T-cell (primary cell): ENCODE measurements around the gene FAM149B1. TPM values are rescaled to one million over a fixed set of nuclear protein-coding genes. Genes with fewer than 3 reads are reported as not detected.

ENCODE experiments used
- ATAC-seq, 4 experiments: fragments of 200-7000 bp in 3 of 4; fragments of 150-1000 bp in 1 of 4; cut with Tn5 transposase; replicated peaks in 1 of 4; 1 replicate in 3 of 4; 2 replicates in 1 of 4; pipeline ENCODE4 v1.10.0; 2021; ENCODE audit warnings: moderate library complexity in 3 of 4, mild to moderate bottlenecking in 2 of 4, moderate number of reproducible peaks in 1 of 4
- CTCF ChIA-PET, 2 donors: fragments of 300-600 bp; sonication (Branson Sonifier 250); formaldehyde crosslinking; loops; one replicate each; lab custom pipeline; 2022; ENCODE audit warnings: antibody characterized with exemption in 2 of 2; lab: Charles Lee
- POLR2A ChIA-PET, 2 donors: fragments of 300-600 bp; sonication (Branson Sonifier 250); formaldehyde crosslinking; loops; one replicate each; lab custom pipeline; 2022; ENCODE audit warnings: antibody characterized with exemption in 2 of 2; lab: Charles Lee
- DNase-seq, 35 experiments: peaks; one replicate each; pipeline versions ENCODE4 v3.0.0 to v3.0.0-alpha.2; 2013 to 2023
- H3K27ac ChIP-seq: one replicate; pipeline ENCODE4 v1.5.1; 2013; ENCODE audit warnings: low read length
- H3K27me3 ChIP-seq, 2 experiments: replicated peaks in 1 of 2; 1 replicate in 1 of 2; 2 replicates in 1 of 2; pipeline versions ENCODE4 v1.6.1 to v1.7.0; 2013; ENCODE audit warnings: low read length in 1 of 2, mixed read lengths in 1 of 2; ENCODE audit not compliant: control insufficient read depth in 2 of 2, insufficient read depth in 2 of 2; ENCODE audit errors: extremely low read depth in 1 of 2
- H3K36me3 ChIP-seq, 2 donors: 1 replicate in 1 of 2; 2 replicates in 1 of 2; pipeline versions ENCODE4 v1.6.1 to v1.7.0; 2013; ENCODE audit warnings: low read length in 1 of 2; ENCODE audit not compliant: control insufficient read depth in 2 of 2, insufficient read depth in 1 of 2; ENCODE audit errors: extremely low read depth in 1 of 2
- H3K4me1 ChIP-seq, 2 experiments: 1 replicate in 1 of 2; 2 replicates in 1 of 2; pipeline versions ENCODE4 v1.6.1 to v1.7.0; 2013; ENCODE audit warnings: low read length in 2 of 2, mixed read lengths in 1 of 2; ENCODE audit not compliant: insufficient read depth in 2 of 2, control insufficient read depth in 1 of 2; ENCODE audit errors: extremely low read depth in 1 of 2
- H3K4me3 ChIP-seq, 2 donors: 1 replicate in 1 of 2; 2 replicates in 1 of 2; pipeline versions ENCODE4 v1.5.1 to v1.7.0; 2013; ENCODE audit warnings: mild to moderate bottlenecking in 2 of 2, low read length in 1 of 2, moderate library complexity in 1 of 2; ENCODE audit not compliant: control insufficient read depth in 1 of 2; ENCODE audit errors: extremely low read depth in 1 of 2
- H3K9me3 ChIP-seq: 2 replicates; pipeline ENCODE4 v1.7.0; 2013
- H3K27ac Mint-ChIP-seq, 2 donors: one replicate each; pipeline ENCODE4 v1.8.0; 2020 to 2021; ENCODE audit warnings: mild to moderate bottlenecking in 2 of 2, mixed read lengths in 2 of 2
- H3K27me3 Mint-ChIP-seq, 2 donors: one replicate each; pipeline ENCODE4 v1.8.0; 2021 to 2022; ENCODE audit warnings: mixed read lengths in 2 of 2
- H3K36me3 Mint-ChIP-seq: one replicate; pipeline ENCODE4 v1.8.0; 2021; ENCODE audit warnings: mixed read lengths
- H3K4me1 Mint-ChIP-seq, 3 donors: one replicate each; pipeline ENCODE4 v1.8.0; 2020 to 2022; ENCODE audit warnings: mixed read lengths in 3 of 3, mild to moderate bottlenecking in 1 of 3
- H3K4me3 Mint-ChIP-seq, 3 donors: one replicate each; pipeline ENCODE4 v1.8.0; 2020 to 2022; ENCODE audit warnings: mild to moderate bottlenecking in 3 of 3, mixed read lengths in 3 of 3, moderate library complexity in 3 of 3
- H3K9me3 Mint-ChIP-seq, 3 donors: one replicate each; pipeline ENCODE4 v1.8.0; 2020 to 2022; ENCODE audit warnings: mixed read lengths in 3 of 3
- WGBS: methylation state at CpG from one replicate; pipeline ENCODE4 v1.1.5; 2013; ENCODE audit warnings: missing lambda C conversion rate; ENCODE audit not compliant: insufficient coverage; 5-methylcytosine and 5-hydroxymethylcytosine counted together
- total RNA-seq, 35 experiments: library from RNA in 6 of 35; stranded (reverse) in 6 of 35; fragments of 120-200 nt in 1 of 35; gene quantifications; one replicate each; pipeline versions ENCODE4 v1.2.1 to v1.2.4 and lab custom pipeline; 2013 to 2026

Gene FAM149B1
- total RNA-seq, 5 donors from 2014 or later (not counting 1 experiment from before 2014, with no cell fraction given) = 14.0 to 16.6 (median 15.8) TPM

GRCh38 chr10:73218431-73219191 lies 50.7 kb downstream of the FAM149B1 start:
- Mint-ChIP-seq H3K27me3 (no peaks in the 10 kb centered on the region), H3K9me3 (peaks cover 0 to 4% (median 0%) of the 10 kb centered on the region in 3 donors), H3K36me3 (peaks cover 59% of the 10 kb centered on the region), H3K4me3 (no peak overlapping the region), H3K27ac (no peak overlapping the region), H3K4me1 (no peaks in the 10 kb centered on the region)
- H3K4me3 ChIP-seq = no peak overlapping the region
- no peaks in the 10 kb centered on the region for H3K4me1 ChIP-seq
- ChIA-PET POLR2A (no interaction called here), CTCF (no interaction called here)
- ATAC-seq (no peak), DNase-seq (peak in 1 of 35 experiments; percentile 14)
- H3K27me3 ChIP-seq = no peaks in the 10 kb centered on the region
- H3K36me3 ChIP-seq = peaks cover 0 to 19% of the 10 kb centered on the region in 2 donors
- H3K27ac ChIP-seq = no peak overlapping the region
- H3K9me3 ChIP-seq = no peaks in the 10 kb centered on the region
- 86% methylated on average over 2 of the region's 2 CpGs for WGBS

GRCh38 chr10:73219384-73219783 lies 51.5 kb downstream of the FAM149B1 start:
- ChIA-PET CTCF (interaction anchor here in 1 of 2 donors (0.5 kb wide), 1 partner anchor 9 kb away, joined by 3 read pairs; no protein-coding TSS in a partner anchor), POLR2A (no interaction called here)
- no peaks in the 10 kb centered on the region for H3K4me1 Mint-ChIP-seq
- no peak overlapping the region for H3K4me3 Mint-ChIP-seq
- no peaks in the 10 kb centered on the region for H3K27me3 Mint-ChIP-seq
- Histone ChIP-seq H3K27ac (no peak overlapping the region), H3K4me1 (no peaks in the 10 kb centered on the region), H3K36me3 (peaks cover 0 to 19% of the 10 kb centered on the region in 2 donors), H3K9me3 (no peaks in the 10 kb centered on the region), H3K4me3 (no peak overlapping the region), H3K27me3 (no peaks in the 10 kb centered on the region)
- H3K27ac Mint-ChIP-seq = no peak overlapping the region
- DNase-seq (no peak), ATAC-seq (no peak)
- H3K36me3 Mint-ChIP-seq = peaks cover 51% of the 10 kb centered on the region
- H3K9me3 Mint-ChIP-seq = peaks cover 0 to 4% (median 0%) of the 10 kb centered on the region in 3 donors

GRCh38 chr10:73220989-73221388 lies 53.1 kb downstream of the FAM149B1 start:
- no peak for DNase-seq
- Mint-ChIP-seq H3K36me3 (peaks cover 39% of the 10 kb centered on the region), H3K4me1 (no peaks in the 10 kb centered on the region), H3K9me3 (peaks cover 0 to 2% (median 0%) of the 10 kb centered on the region in 3 donors), H3K27ac (no peak overlapping the region), H3K27me3 (no peaks in the 10 kb centered on the region), H3K4me3 (no peak overlapping the region)
- no peak overlapping the region for H3K4me3 ChIP-seq
- H3K27ac ChIP-seq = no peak overlapping the region
- WGBS = no CpG with 5 or more reads among the region's 1 CpG
- peaks cover 0 to 15% of the 10 kb centered on the region in 2 donors for H3K36me3 ChIP-seq
- H3K9me3 ChIP-seq = no peaks in the 10 kb centered on the region
- ChIA-PET POLR2A (no interaction called here), CTCF (no interaction called here)
- H3K4me1 ChIP-seq = no peaks in the 10 kb centered on the region
- no peaks in the 10 kb centered on the region for H3K27me3 ChIP-seq
- no peak for ATAC-seq

- H3K9me3 ChIP-seq = no peaks in the 10 kb centered on the region
- H3K4me1 ChIP-seq = no peaks in the 10 kb centered on the region
- ATAC-seq (no peak), DNase-seq (no peak)
- ChIA-PET POLR2A (no interaction called here), CTCF (no interaction called here)
- no peaks in the 10 kb centered on the region for H3K27me3 ChIP-seq
- Mint-ChIP-seq H3K9me3 (no peaks in the 10 kb centered on the region), H3K4me1 (no peaks in the 10 kb centered on the region), H3K4me3 (no peak overlapping the region), H3K36me3 (peaks cover 7% of the 10 kb centered on the region), H3K27me3 (no peaks in the 10 kb centered on the region), H3K27ac (no peak overlapping the region)
- no peak overlapping the region for H3K4me3 ChIP-seq
- H3K27ac ChIP-seq = no peak overlapping the region
- H3K36me3 ChIP-seq = peaks cover 0 to 7% of the 10 kb centered on the region in 2 donors
Measured at GRCh38 chr10:73225518-73225917, 57.6 kb downstream of the FAM149B1 start.

DNA sequence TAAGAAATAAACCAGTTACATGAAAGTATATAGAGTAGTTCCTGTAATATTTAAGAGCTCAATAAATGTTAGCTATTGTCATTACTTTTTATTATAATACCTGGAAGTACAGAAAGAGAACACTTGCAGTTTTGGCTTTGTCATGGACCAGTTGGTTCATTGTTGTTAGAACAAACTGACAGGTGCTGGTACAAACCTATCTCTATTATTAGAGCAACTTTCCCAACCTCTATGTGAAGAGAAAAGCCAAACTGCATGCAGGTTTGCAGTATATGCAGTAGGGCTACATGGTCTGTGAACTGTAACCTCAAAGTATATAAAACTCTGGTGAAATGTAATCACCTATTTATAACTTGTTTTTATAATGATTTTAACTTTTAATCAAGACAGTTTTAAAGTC lies 58.7 kb downstream of the FAM149B1 start:
- H3K27ac Mint-ChIP-seq = no peak overlapping the region
- POLR2A ChIA-PET = no interaction called here
- H3K9me3 Mint-ChIP-seq = no peaks in the 10 kb centered on the region
- DNase-seq (no peak), ATAC-seq (no peak)
- H3K9me3 ChIP-seq = no peaks in the 10 kb centered on the region
- H3K4me3 Mint-ChIP-seq = no peak overlapping the region
- H3K36me3 ChIP-seq = peaks cover 0 to 8% of the 10 kb centered on the region in 2 donors
- no peaks in the 10 kb centered on the region for H3K27me3 Mint-ChIP-seq
- H3K27ac ChIP-seq = no peak overlapping the region
- no peaks in the 10 kb centered on the region for H3K4me1 ChIP-seq
- CTCF ChIA-PET = no interaction called here
- H3K4me1 Mint-ChIP-seq = no peaks in the 10 kb centered on the region
- H3K4me3 ChIP-seq = no peak overlapping the region
- H3K36me3 Mint-ChIP-seq = peaks cover 8% of the 10 kb centered on the region
- H3K27me3 ChIP-seq = no peaks in the 10 kb centered on the region

DNA sequence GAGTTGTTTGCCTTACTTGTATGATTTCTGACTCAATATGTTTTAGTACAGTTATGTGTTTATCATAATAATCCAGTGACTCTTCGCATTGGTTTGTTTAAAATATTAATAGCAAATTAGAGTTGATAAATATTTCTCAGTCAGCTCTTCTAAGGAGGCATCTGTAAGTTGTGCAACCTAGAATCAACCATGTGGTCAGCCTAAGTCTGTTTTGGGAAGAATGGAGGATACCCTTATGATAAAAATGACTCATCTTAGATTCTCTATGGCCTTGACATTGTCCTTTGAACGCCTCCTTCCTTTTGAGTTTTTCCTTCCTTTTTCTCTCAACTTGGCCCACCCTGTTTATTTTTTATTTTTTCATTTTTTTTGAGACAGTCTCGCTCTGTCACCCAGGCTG lies 60.3 kb downstream of the FAM149B1 start:
- no peak for ATAC-seq
- Histone ChIP-seq H3K4me1 (no peaks in the 10 kb centered on the region), H3K27ac (no peak overlapping the region), H3K4me3 (no peak overlapping the region), H3K9me3 (no peaks in the 10 kb centered on the region), H3K36me3 (peaks cover 0 to 17% of the 10 kb centered on the region in 2 donors), H3K27me3 (no peaks in the 10 kb centered on the region)
- Mint-ChIP-seq H3K9me3 (no peaks in the 10 kb centered on the region), H3K27me3 (no peaks in the 10 kb centered on the region), H3K36me3 (peaks cover 12% of the 10 kb centered on the region), H3K4me3 (no peak overlapping the region), H3K27ac (no peak overlapping the region), H3K4me1 (no peaks in the 10 kb centered on the region)
- 90% methylated on average over 2 of the region's 3 CpGs for WGBS
- no peak for DNase-seq
- POLR2A ChIA-PET = no interaction called here
- CTCF ChIA-PET = no interaction called here
